ENCODE results near the gene RDM1. TPM values are rescaled to one million over a fixed set of nuclear protein-coding genes. Genes with fewer than 3 reads are reported as not detected.

The RDM1 gene
- total RNA-seq, 1 donor from 2014 or later, result not detected

GRCh38 chr17:35917519-35918213 is 12.9 kb downstream of the RDM1 start:
- ATAC-seq (no peak), DNase-seq (no peak)
- intact Hi-C loops (cut with DNase I), result no loop called here
- Histone ChIP-seq H3K36me3 (no peaks in the 10 kb centered on the region), H3K4me3 (no peak overlapping the region), H3K27me3 (ENCODE audit: low read depth) (no peaks in the 10 kb centered on the region), H3K9me3 (no peaks in the 10 kb centered on the region), H3K27ac (no peak overlapping the region), H3K4me1 (no peaks in the 10 kb centered on the region)
- TF ChIP-seq, protein P1, sequence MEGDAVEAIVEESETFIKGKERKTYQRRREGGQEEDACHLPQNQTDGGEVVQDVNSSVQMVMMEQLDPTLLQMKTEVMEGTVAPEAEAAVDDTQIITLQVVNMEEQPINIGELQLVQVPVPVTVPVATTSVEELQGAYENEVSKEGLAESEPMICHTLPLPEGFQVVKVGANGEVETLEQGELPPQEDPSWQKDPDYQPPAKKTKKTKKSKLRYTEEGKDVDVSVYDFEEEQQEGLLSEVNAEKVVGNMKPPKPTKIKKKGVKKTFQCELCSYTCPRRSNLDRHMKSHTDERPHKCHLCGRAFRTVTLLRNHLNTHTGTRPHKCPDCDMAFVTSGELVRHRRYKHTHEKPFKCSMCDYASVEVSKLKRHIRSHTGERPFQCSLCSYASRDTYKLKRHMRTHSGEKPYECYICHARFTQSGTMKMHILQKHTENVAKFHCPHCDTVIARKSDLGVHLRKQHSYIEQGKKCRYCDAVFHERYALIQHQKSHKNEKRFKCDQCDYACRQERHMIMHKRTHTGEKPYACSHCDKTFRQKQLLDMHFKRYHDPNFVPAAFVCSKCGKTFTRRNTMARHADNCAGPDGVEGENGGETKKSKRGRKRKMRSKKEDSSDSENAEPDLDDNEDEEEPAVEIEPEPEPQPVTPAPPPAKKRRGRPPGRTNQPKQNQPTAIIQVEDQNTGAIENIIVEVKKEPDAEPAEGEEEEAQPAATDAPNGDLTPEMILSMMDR (IDR thresholded peaks at IDR 0.05), result no peak

DNA sequence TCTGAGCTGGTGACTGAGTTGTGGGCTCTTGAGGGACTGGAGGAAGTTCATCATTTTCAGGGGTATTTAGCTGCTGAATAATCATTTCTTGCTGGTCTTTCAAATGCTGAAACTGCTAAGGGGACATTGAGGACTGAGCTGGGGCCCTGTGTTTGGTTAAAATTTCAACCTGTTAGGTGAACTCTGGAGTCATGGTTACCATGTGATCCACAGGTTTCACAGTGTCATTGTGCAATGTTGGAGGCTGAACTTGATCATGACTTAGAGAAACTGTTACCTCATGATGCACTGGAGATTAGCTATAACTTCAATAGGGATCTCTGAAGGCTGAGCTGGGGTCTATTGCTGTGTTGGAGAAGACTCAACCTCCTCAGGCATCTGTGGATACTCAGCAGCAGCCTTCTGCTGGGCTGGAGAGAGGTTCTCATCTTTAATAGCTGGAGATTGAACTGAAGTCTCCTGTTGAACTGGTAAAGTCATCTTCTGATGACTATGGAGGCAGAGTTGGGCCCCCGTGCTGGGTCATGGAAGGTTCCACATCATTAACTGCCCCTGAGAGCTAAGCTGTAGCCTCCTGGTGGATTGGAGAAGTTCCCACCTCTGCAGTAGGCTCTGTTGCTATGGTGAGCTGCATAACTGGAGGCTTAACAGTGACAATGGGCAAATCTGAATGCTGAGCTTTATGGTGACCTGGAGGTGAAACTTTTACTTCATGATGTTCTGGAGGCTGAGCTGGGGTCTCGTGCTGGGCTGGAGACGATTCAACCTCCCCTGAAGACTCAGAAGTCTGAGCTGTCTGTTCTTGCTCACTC is 15.2 kb downstream of the RDM1 start:
- DNase-seq (no peak), ATAC-seq (no peak)
- TF ChIP-seq, protein P1 (IDR thresholded peaks at IDR 0.05), result no peak
- Histone ChIP-seq H3K27ac (no peak overlapping the region), H3K36me3 (no peaks in the 10 kb centered on the region), H3K4me1 (no peaks in the 10 kb centered on the region), H3K4me3 (no peak overlapping the region), H3K9me3 (no peaks in the 10 kb centered on the region), H3K27me3 (ENCODE audit: low read depth) (no peaks in the 10 kb centered on the region)
- intact Hi-C loops (cut with DNase I), result no loop called here

DNA sequence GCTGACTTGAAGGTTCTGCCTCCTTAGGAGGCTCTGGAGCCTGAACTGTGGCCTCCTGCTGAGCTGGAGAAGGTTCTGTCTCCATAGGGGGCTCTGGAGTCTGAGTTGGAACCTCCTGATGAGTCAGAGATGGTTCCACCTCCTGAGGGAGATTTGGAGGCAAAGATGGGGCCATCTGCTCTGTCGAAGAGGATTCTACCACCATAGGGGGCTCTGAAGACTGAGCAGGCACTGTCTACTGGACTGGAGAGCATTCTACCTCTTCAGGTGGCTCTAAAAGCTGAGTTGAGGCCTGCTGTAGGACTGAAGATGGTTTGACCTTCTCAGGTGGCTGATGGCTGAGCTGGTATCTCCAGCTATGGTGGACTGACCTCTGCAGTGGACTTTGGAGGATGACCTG is 16.2 kb downstream of the RDM1 start:
- DNase-seq, result no peak
- H3K4me1 ChIP-seq, result no peaks in the 10 kb centered on the region
- H3K4me3 ChIP-seq, result no peak overlapping the region
- H3K27me3 ChIP-seq (ENCODE audit: low read depth), result no peaks in the 10 kb centered on the region
- ATAC-seq, result no peak
- intact Hi-C loops (cut with DNase I), result no loop called here
- no peak overlapping the region for H3K27ac ChIP-seq
- H3K36me3 ChIP-seq, result no peaks in the 10 kb centered on the region
- TF ChIP-seq, protein P1 (IDR thresholded peaks at IDR 0.05), result no peak
- no peaks in the 10 kb centered on the region for H3K9me3 ChIP-seq

DNA sequence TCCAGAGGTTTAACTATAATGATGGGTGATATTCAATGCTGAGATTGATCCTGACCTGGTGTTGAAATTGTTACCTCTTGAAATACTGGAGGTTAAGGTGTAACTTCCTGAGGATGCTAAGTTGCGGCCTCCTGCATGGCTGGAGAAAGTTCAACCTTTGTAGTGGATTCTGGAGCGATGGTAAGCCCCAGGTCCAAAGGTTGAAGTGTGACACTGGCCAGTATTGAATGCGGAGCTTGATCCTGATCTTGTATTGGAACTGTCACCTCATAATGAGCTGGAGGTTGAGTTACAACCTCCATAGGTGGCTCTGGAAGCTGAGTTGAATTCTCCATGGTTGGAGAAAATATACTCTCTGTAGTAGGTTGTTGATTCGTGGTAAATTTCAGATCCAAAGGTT is 17.0 kb downstream of the RDM1 start:
- Histone ChIP-seq H3K4me1 (no peaks in the 10 kb centered on the region), H3K27ac (no peak overlapping the region), H3K36me3 (no peaks in the 10 kb centered on the region), H3K4me3 (no peak overlapping the region), H3K27me3 (ENCODE audit: low read depth) (no peaks in the 10 kb centered on the region), H3K9me3 (no peaks in the 10 kb centered on the region)
- intact Hi-C loops (cut with DNase I), result no loop called here
- TF ChIP-seq, protein P1 (IDR thresholded peaks at IDR 0.05), result no peak
- ATAC-seq, result no peak
- no peak for DNase-seq

DNA sequence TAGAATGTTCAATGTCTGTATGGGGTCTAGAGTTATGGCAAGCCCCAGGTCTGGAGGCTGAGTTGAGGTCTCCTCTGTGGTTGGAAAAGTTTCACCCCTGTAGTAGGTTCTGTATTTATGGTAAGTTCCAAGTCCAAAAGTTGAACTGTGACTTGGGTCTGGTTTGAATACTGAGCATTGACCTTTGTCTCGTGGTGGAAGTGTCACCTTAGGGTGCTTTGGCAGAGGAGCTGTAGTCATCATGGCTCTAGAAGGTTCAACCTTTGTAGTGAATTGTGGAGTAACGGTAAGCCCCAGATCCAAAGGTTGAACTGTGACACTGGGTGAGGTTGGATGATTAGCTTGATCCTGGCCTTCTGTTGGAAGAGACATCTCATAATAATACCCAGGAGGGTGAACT is 17.6 kb downstream of the RDM1 start:
- no peak for DNase-seq
- TF ChIP-seq, protein P1 (IDR thresholded peaks at IDR 0.05), result no peak
- Histone ChIP-seq H3K36me3 (no peaks in the 10 kb centered on the region), H3K4me3 (no peak overlapping the region), H3K9me3 (no peaks in the 10 kb centered on the region), H3K27me3 (ENCODE audit: low read depth) (no peaks in the 10 kb centered on the region), H3K27ac (no peak overlapping the region), H3K4me1 (no peaks in the 10 kb centered on the region)
- intact Hi-C loops (cut with DNase I), result no loop called here
- ATAC-seq, result no peak

Data from lower lobe of right lung (tissue), 2 donors.